ENCODE data around the gene ASB1.

DNA sequence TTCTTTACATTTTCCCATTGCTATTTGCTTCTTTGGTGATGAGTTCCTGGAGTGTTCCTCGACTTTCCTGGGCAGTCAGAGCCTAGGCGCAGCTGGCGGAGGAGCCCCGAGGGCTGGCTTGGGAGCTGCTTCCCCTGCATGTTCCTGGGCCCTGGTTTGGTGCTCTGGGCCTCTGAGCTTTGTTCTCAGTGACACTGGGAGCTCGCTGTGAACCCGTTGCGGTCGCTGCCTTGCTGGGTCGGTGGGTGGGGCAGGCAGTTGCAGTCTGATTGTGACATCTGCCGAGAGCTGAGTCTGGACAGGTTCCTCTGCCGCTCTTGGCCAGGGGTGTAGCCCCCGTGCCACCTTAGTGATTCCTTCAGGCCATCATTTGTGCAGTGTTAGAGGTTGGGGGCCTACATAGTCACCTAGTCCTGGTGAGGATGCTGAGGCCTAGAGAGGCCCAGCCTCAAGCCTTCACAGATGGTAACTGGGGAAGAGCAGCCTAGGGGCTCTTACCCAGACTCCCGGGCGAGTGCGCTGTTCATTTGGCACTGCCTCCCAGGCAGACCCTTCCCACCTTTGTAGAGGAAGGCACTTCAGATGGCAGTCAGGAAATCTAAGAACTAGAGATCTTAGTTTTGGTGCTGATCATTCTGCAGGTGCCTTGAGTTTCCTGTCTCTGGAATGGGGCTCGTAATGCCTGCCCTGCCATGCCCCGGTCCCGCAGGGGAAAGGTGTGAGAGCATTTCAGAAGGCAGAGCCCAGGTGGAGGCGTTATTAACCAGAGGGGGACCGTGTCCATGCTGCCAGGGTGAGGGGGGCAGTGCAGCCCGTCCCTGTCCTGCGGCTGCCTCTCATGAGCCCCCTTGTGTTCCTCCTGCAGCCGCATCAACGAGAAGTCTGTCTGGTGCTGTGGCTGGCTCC, 8.4 kb downstream of the ASB1 start:
- TF ChIP-seq, protein P1, sequence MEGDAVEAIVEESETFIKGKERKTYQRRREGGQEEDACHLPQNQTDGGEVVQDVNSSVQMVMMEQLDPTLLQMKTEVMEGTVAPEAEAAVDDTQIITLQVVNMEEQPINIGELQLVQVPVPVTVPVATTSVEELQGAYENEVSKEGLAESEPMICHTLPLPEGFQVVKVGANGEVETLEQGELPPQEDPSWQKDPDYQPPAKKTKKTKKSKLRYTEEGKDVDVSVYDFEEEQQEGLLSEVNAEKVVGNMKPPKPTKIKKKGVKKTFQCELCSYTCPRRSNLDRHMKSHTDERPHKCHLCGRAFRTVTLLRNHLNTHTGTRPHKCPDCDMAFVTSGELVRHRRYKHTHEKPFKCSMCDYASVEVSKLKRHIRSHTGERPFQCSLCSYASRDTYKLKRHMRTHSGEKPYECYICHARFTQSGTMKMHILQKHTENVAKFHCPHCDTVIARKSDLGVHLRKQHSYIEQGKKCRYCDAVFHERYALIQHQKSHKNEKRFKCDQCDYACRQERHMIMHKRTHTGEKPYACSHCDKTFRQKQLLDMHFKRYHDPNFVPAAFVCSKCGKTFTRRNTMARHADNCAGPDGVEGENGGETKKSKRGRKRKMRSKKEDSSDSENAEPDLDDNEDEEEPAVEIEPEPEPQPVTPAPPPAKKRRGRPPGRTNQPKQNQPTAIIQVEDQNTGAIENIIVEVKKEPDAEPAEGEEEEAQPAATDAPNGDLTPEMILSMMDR (optimal IDR thresholded peaks at IDR 0.05 in 1 of 3, IDR thresholded peaks at IDR 0.05 in 1 of 3, conservative IDR thresholded peaks at IDR 0.05 in 1 of 3; ENCODE audit: extremely low read depth in 1 of 3, insufficient read depth in 2 of 3, low read length in 3 of 3), result no peak
- TF ChIP-seq EZH2 (IDR thresholded peaks at IDR 0.05; ENCODE audit: low read length), result no peak

All from keratinocyte (primary cell).